Large intestine (tissue), 12 donors: ENCODE data around the gene TNFSF4. TPM values are rescaled to one million over a fixed set of nuclear protein-coding genes. Genes with fewer than 3 reads are reported as not detected.

Experiments
- DNase-seq, 2 donors: peaks; one replicate each; pipeline versions ENCODE4 v3.0.0 to v3.0.0-alpha.2; 2013
- H3K27ac ChIP-seq: one replicate; pipeline ENCODE4 v1.5.1; 2013; ENCODE audit warnings: low read length
- H3K27me3 ChIP-seq: 2 replicates; pipeline ENCODE4 v1.6.1; 2013; ENCODE audit warnings: low read length; ENCODE audit not compliant: control insufficient read depth, insufficient read depth
- H3K36me3 ChIP-seq: 2 replicates; pipeline ENCODE4 v1.6.1; 2013; ENCODE audit warnings: low read length; ENCODE audit not compliant: control insufficient read depth, insufficient read depth
- H3K4me1 ChIP-seq: one replicate; pipeline ENCODE4 v1.6.1; 2013; ENCODE audit warnings: low read length; ENCODE audit not compliant: control insufficient read depth, insufficient read depth
- H3K4me3 ChIP-seq: one replicate; pipeline ENCODE4 v1.5.1; 2013; ENCODE audit warnings: low read length
- H3K9me3 ChIP-seq: one replicate; pipeline ENCODE4 v1.6.1; 2013; ENCODE audit warnings: mild to moderate bottlenecking, low read depth, low read length, moderate library complexity; ENCODE audit not compliant: control insufficient read depth
- WGBS: methylation state at CpG from one replicate; pipeline ENCODE4 v1.1.5; 2013; ENCODE audit warnings: low lambda C conversion rate; ENCODE audit not compliant: insufficient coverage; 5-methylcytosine and 5-hydroxymethylcytosine counted together
- long read RNA-seq, 11 donors: transcript quantifications; one replicate each; lab custom pipeline, GENCODE V29; 2026
- polyA plus RNA-seq: library from polyadenylated mRNA; unstranded; fragments of 120-200 nt; gene quantifications from one replicate; pipeline ENCODE4 v1.2.1, GENCODE V29; 2013

Gene TNFSF4
- 0.63 TPM for polyA plus RNA-seq
- long read RNA-seq, donor 1 = 0 reads
- long read RNA-seq, donor 2 = 0 reads
- long read RNA-seq, donor 3 = 0 reads
- long read RNA-seq, donor 4 = 0 reads
- long read RNA-seq, donor 5 = 0 reads
- long read RNA-seq, donor 6 = 0 reads
- long read RNA-seq, donor 7 = 0 reads
- long read RNA-seq, donor 8 = 0 reads
- long read RNA-seq, donor 9 = 0 reads
- long read RNA-seq, donor 10 = 0 reads
- long read RNA-seq, donor 11 = 0 reads

- no peaks in the 10 kb centered on the region for H3K27me3 ChIP-seq
- no peaks in the 10 kb centered on the region for H3K36me3 ChIP-seq
- DNase-seq = no peak
- no peak within 1 kb of the TSS for H3K4me3 ChIP-seq
- peaks cover 34% of the 10 kb centered on the region for H3K4me1 ChIP-seq
- H3K27ac ChIP-seq = no peak within 1 kb of the TSS
- WGBS = 21% methylated on average over 6 of the region's 11 CpGs
- H3K9me3 ChIP-seq = no peaks in the 10 kb centered on the region
These were observed at the start of gene TNFSF4 for GRCh38 chr1:173206816-173207568. Gene TNFSF4, minus strand, starts transcription at chr1:173207331. Its CDS starts 155 bp downstream, at chr1:173207176.

- Histone ChIP-seq H3K27me3 (no peaks in the 10 kb centered on the region), H3K36me3 (no peaks in the 10 kb centered on the region), H3K4me3 (no peak overlapping the region), H3K27ac (no peak overlapping the region), H3K4me1 (no peaks in the 10 kb centered on the region), H3K9me3 (no peaks in the 10 kb centered on the region)
- WGBS = 0% methylated on average over 1 of the region's 3 CpGs
- DNase-seq = peak in 1 of 2 donors; percentile 6
These were observed 48.2 kb upstream of the TNFSF4 start for GRCh38 chr1:173255214-173255813.

- Histone ChIP-seq H3K9me3 (no peaks in the 10 kb centered on the region), H3K4me1 (no peaks in the 10 kb centered on the region), H3K36me3 (no peaks in the 10 kb centered on the region), H3K27ac (no peak overlapping the region), H3K27me3 (no peaks in the 10 kb centered on the region), H3K4me3 (no peak overlapping the region)
- WGBS = no CpG with 5 or more reads among the region's 3 CpGs
- no peak for DNase-seq
These were observed 45.9 kb upstream of the TNFSF4 start for GRCh38 chr1:173253046-173253445.

GRCh38 chr1:173249349-173249748, 42.2 kb upstream of the TNFSF4 start:
- Histone ChIP-seq H3K27ac (no peak overlapping the region), H3K9me3 (no peaks in the 10 kb centered on the region), H3K4me3 (no peak overlapping the region), H3K27me3 (no peaks in the 10 kb centered on the region), H3K36me3 (no peaks in the 10 kb centered on the region), H3K4me1 (no peaks in the 10 kb centered on the region)
- peak in 1 of 2 donors; percentile 4 for DNase-seq

- Histone ChIP-seq H3K27ac (no peak overlapping the region), H3K27me3 (no peaks in the 10 kb centered on the region), H3K4me3 (no peak overlapping the region), H3K36me3 (no peaks in the 10 kb centered on the region), H3K4me1 (no peaks in the 10 kb centered on the region), H3K9me3 (no peaks in the 10 kb centered on the region)
- no peak for DNase-seq
- WGBS = 90% methylated on average over 3 of the region's 6 CpGs
These were observed 41.3 kb upstream of the TNFSF4 start for GRCh38 chr1:173248247-173248940.

GRCh38 chr1:173245892-173246291, 38.8 kb upstream of the TNFSF4 start:
- Histone ChIP-seq H3K4me1 (no peaks in the 10 kb centered on the region), H3K4me3 (no peak overlapping the region), H3K27me3 (no peaks in the 10 kb centered on the region), H3K9me3 (peaks cover 3% of the 10 kb centered on the region), H3K27ac (no peak overlapping the region), H3K36me3 (no peaks in the 10 kb centered on the region)
- no peak for DNase-seq

GRCh38 chr1:173243300-173243699, 36.2 kb upstream of the TNFSF4 start:
- no peak overlapping the region for H3K4me3 ChIP-seq
- H3K4me1 ChIP-seq = no peaks in the 10 kb centered on the region
- no peak for DNase-seq
- no peaks in the 10 kb centered on the region for H3K27me3 ChIP-seq
- no peak overlapping the region for H3K27ac ChIP-seq
- WGBS = no CpG with 5 or more reads among the region's 1 CpG
- no peaks in the 10 kb centered on the region for H3K36me3 ChIP-seq
- peaks cover 3% of the 10 kb centered on the region for H3K9me3 ChIP-seq

- no peak overlapping the region for H3K4me3 ChIP-seq
- 100% methylated on average over 2 of the region's 6 CpGs for WGBS
- peaks cover 3% of the 10 kb centered on the region for H3K9me3 ChIP-seq
- no peaks in the 10 kb centered on the region for H3K27me3 ChIP-seq
- DNase-seq = no peak
- no peak overlapping the region for H3K27ac ChIP-seq
- no peaks in the 10 kb centered on the region for H3K4me1 ChIP-seq
- H3K36me3 ChIP-seq = no peaks in the 10 kb centered on the region
These were observed 34.6 kb upstream of the TNFSF4 start for GRCh38 chr1:173241528-173242347.

- Histone ChIP-seq H3K27me3 (no peaks in the 10 kb centered on the region), H3K4me3 (no peak overlapping the region), H3K27ac (no peak overlapping the region), H3K4me1 (no peaks in the 10 kb centered on the region), H3K9me3 (peaks cover 3% of the 10 kb centered on the region), H3K36me3 (no peaks in the 10 kb centered on the region)
- DNase-seq = no peak
These were observed 33.5 kb upstream of the TNFSF4 start for GRCh38 chr1:173240609-173241008.

- no peaks in the 10 kb centered on the region for H3K4me1 ChIP-seq
- no peaks in the 10 kb centered on the region for H3K36me3 ChIP-seq
- DNase-seq = no peak
- no peak overlapping the region for H3K27ac ChIP-seq
- no CpG with 5 or more reads among the region's 2 CpGs for WGBS
- no peak overlapping the region for H3K4me3 ChIP-seq
- peaks cover 3% of the 10 kb centered on the region for H3K9me3 ChIP-seq
- H3K27me3 ChIP-seq = no peaks in the 10 kb centered on the region
These were observed 31.9 kb upstream of the TNFSF4 start for GRCh38 chr1:173239058-173239457.
